Measurements from ENCODE around the gene ARHGAP29.

DNA sequence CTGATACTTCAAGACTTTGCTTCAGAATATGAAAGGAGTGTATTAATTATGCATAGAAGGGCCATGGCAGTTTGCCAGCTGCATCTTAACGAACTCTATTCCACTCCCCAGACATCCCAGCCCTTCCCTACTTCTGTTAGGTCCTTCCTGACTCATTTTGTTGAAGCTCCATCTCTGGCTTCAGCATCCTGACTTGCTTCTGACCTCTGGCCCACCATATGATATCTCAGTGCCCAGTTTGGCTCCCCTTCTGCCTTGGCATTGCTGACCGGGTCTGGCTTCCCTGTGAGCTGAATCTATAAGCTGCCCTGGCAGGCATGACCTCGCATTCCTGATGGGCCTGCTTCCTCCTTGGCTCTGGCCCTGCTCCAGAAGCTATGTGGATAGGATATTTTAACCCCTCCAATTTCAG lies 27.6 kb upstream of the ARHGAP29 start:
- TF ChIP-seq, protein P1, sequence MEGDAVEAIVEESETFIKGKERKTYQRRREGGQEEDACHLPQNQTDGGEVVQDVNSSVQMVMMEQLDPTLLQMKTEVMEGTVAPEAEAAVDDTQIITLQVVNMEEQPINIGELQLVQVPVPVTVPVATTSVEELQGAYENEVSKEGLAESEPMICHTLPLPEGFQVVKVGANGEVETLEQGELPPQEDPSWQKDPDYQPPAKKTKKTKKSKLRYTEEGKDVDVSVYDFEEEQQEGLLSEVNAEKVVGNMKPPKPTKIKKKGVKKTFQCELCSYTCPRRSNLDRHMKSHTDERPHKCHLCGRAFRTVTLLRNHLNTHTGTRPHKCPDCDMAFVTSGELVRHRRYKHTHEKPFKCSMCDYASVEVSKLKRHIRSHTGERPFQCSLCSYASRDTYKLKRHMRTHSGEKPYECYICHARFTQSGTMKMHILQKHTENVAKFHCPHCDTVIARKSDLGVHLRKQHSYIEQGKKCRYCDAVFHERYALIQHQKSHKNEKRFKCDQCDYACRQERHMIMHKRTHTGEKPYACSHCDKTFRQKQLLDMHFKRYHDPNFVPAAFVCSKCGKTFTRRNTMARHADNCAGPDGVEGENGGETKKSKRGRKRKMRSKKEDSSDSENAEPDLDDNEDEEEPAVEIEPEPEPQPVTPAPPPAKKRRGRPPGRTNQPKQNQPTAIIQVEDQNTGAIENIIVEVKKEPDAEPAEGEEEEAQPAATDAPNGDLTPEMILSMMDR (IDR thresholded peaks at IDR 0.05), result no peak
- TF ChIP-seq MYC (IDR thresholded peaks at IDR 0.05; ENCODE audit: borderline replicate concordance, low read length) (no peak), EP300 (IDR thresholded peaks at IDR 0.05) (no peak), RFX5 (IDR thresholded peaks at IDR 0.05) (no peak), RCOR1 (IDR thresholded peaks at IDR 0.05; ENCODE audit: low read depth, low read length) (no peak), ZC3H11A (IDR thresholded peaks at IDR 0.05) (no peak), RAD21 (conservative IDR thresholded peaks at IDR 0.05 in 1 of 2, IDR thresholded peaks at IDR 0.05 in 1 of 2) (no peak), POLR2AphosphoS2 (conservative IDR thresholded peaks at IDR 0.05; ENCODE audit: low read length) (no peak), POLR2A (IDR thresholded peaks at IDR 0.05; ENCODE audit: low read length) (no peak)
- TF ChIP-seq, protein P2, sequence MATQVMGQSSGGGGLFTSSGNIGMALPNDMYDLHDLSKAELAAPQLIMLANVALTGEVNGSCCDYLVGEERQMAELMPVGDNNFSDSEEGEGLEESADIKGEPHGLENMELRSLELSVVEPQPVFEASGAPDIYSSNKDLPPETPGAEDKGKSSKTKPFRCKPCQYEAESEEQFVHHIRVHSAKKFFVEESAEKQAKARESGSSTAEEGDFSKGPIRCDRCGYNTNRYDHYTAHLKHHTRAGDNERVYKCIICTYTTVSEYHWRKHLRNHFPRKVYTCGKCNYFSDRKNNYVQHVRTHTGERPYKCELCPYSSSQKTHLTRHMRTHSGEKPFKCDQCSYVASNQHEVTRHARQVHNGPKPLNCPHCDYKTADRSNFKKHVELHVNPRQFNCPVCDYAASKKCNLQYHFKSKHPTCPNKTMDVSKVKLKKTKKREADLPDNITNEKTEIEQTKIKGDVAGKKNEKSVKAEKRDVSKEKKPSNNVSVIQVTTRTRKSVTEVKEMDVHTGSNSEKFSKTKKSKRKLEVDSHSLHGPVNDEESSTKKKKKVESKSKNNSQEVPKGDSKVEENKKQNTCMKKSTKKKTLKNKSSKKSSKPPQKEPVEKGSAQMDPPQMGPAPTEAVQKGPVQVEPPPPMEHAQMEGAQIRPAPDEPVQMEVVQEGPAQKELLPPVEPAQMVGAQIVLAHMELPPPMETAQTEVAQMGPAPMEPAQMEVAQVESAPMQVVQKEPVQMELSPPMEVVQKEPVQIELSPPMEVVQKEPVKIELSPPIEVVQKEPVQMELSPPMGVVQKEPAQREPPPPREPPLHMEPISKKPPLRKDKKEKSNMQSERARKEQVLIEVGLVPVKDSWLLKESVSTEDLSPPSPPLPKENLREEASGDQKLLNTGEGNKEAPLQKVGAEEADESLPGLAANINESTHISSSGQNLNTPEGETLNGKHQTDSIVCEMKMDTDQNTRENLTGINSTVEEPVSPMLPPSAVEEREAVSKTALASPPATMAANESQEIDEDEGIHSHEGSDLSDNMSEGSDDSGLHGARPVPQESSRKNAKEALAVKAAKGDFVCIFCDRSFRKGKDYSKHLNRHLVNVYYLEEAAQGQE (IDR thresholded peaks at IDR 0.05), result no peak
- TF ChIP-seq, protein P3, sequence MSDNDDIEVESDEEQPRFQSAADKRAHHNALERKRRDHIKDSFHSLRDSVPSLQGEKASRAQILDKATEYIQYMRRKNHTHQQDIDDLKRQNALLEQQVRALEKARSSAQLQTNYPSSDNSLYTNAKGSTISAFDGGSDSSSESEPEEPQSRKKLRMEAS (IDR thresholded peaks at IDR 0.05), result no peak
- TF ChIP-seq, protein P4, sequence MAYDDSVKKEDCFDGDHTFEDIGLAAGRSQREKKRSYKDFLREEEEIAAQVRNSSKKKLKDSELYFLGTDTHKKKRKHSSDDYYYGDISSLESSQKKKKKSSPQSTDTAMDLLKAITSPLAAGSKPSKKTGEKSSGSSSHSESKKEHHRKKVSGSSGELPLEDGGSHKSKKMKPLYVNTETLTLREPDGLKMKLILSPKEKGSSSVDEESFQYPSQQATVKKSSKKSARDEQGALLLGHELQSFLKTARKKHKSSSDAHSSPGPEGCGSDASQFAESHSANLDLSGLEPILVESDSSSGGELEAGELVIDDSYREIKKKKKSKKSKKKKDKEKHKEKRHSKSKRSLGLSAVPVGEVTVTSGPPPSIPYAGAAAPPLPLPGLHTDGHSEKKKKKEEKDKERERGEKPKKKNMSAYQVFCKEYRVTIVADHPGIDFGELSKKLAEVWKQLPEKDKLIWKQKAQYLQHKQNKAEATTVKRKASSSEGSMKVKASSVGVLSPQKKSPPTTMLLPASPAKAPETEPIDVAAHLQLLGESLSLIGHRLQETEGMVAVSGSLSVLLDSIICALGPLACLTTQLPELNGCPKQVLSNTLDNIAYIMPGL (CRISPR knock-in tag; IDR thresholded peaks at IDR 0.05; ENCODE audit: borderline replicate concordance), result no peak
